Measurements from ENCODE around the gene KMT2C. TPM values are rescaled to one million over a fixed set of nuclear protein-coding genes. Genes with fewer than 3 reads are reported as not detected.

KMT2C gene
- total and polyA plus RNA-seq, 2 of the 8 experiments (the other 6 are each of a cell fraction or from before 2014, with no cell fraction given): 9.1 to 40.8 TPM

GRCh38 chr7:152340161-152340560 is 95.6 kb downstream of the KMT2C start (continued):
- TF ChIP-seq E2F6 (IDR thresholded peaks at IDR 0.05) (no peak), ATF2 (IDR thresholded peaks at IDR 0.05; ENCODE audit: low read length) (no peak), CEBPB (IDR thresholded peaks at IDR 0.05; ENCODE audit: low read depth, low read length) (no peak)

Data from H1 (cell line).